Endodermal cell (in vitro differentiated cells): Measurements from ENCODE around the gene RELT. TPM values are rescaled to one million over a fixed set of nuclear protein-coding genes. Genes with fewer than 3 reads are reported as not detected.

Source experiments
- DNase-seq: peaks from one replicate; pipeline ENCODE4 v3.0.0-alpha.2; 2017
- H3K27ac ChIP-seq: 2 replicates; pipeline ENCODE4 v1.5.1; 2013; ENCODE audit warnings: mild to moderate bottlenecking, low read depth, low read length, moderate library complexity
- H3K27me3 ChIP-seq: 2 replicates; pipeline ENCODE4 v1.6.1; 2013; ENCODE audit warnings: mild to moderate bottlenecking, low read length, moderate library complexity; ENCODE audit not compliant: insufficient read depth, control insufficient read depth, poor library complexity, severe bottlenecking
- H3K36me3 ChIP-seq: 2 replicates; pipeline ENCODE4 v1.7.0; 2013; ENCODE audit warnings: mild to moderate bottlenecking, low read length, moderate library complexity; ENCODE audit not compliant: control insufficient read depth, insufficient read depth
- H3K4me1 ChIP-seq: one replicate; pipeline ENCODE4 v1.7.0; 2013; ENCODE audit warnings: low read length; ENCODE audit not compliant: control insufficient read depth, insufficient read depth
- H3K4me3 ChIP-seq: 2 replicates; pipeline ENCODE4 v1.5.1; 2013; ENCODE audit warnings: mild to moderate bottlenecking, low read length, moderate library complexity
- H3K9ac ChIP-seq: 2 replicates; pipeline ENCODE4 v1.6.1; 2013; ENCODE audit warnings: mild to moderate bottlenecking, low read length, moderate library complexity; ENCODE audit not compliant: poor library complexity, severe bottlenecking; ENCODE audit errors: extremely low read depth
- H3K9me3 ChIP-seq: 2 replicates; pipeline ENCODE4 v1.6.1; 2013; ENCODE audit warnings: mild to moderate bottlenecking, low read length, moderate library complexity; ENCODE audit not compliant: control insufficient read depth
- H3K27ac Mint-ChIP-seq: 2 replicates; pipeline ENCODE4 v1.8.0; 2020; ENCODE audit warnings: mixed read lengths
- H3K27me3 Mint-ChIP-seq: 2 replicates; pipeline ENCODE4 v1.8.0; 2021; ENCODE audit warnings: mild to moderate bottlenecking, mixed read lengths; ENCODE audit not compliant: insufficient read depth
- H3K36me3 Mint-ChIP-seq: 2 replicates; pipeline ENCODE4 v1.8.0; 2020; ENCODE audit warnings: low read depth, mixed read lengths
- H3K4me1 Mint-ChIP-seq: 2 replicates; pipeline ENCODE4 v1.8.0; 2020; ENCODE audit warnings: mixed read lengths
- H3K4me3 Mint-ChIP-seq: 2 replicates; pipeline ENCODE4 v1.8.0; 2020; ENCODE audit warnings: mild to moderate bottlenecking, moderate library complexity, mixed read lengths
- H3K9me3 Mint-ChIP-seq: 2 replicates; pipeline ENCODE4 v1.8.0; 2020; ENCODE audit warnings: mild to moderate bottlenecking, mixed read lengths
- CTCF ChIP-seq: fragments of 200-600 bp; sonication (generic); conservative IDR thresholded peaks from 2 replicates; pipeline ENCODE4 v1.5.0; 2021; ENCODE audit warnings: antibody characterized with exemption, mild to moderate bottlenecking
- WGBS, 2 experiments: methylation state at CpG; one replicate each; pipeline versions ENCODE4 v1.1.5 to v1.1.7; 2013; ENCODE audit warnings: missing lambda C conversion rate in 2 of 2, mixed read lengths in 1 of 2; ENCODE audit not compliant: insufficient coverage in 1 of 2, insufficient read length in 1 of 2; 5-methylcytosine and 5-hydroxymethylcytosine counted together
- total RNA-seq, 2 donors: library from RNA; stranded (reverse); fragmentation: NEBNext Ultra II Directional in 1 of 2; extraction: Animal tissue kit (Norgen Biotek cat#: 25700) in 1 of 2; gene quantifications; 2 replicates in 1 of 2; 3 replicates in 1 of 2; pipeline ENCODE4 v1.2.1, GENCODE V29; 2021

The RELT gene
- total RNA-seq, 2 donors from 2014 or later = 6.9 to 8.9 TPM

GRCh38 chr11:73405146-73405510, 28.9 kb downstream of the RELT start:
- TF ChIP-seq CTCF = no peak
- Histone ChIP-seq H3K4me3 (no peak overlapping the region), H3K9me3 (no peaks in the 10 kb centered on the region), H3K36me3 (peaks cover 16% of the 10 kb centered on the region), H3K27me3 (no peaks in the 10 kb centered on the region), H3K4me1 (peaks cover 10% of the 10 kb centered on the region), H3K27ac (no peak overlapping the region), H3K9ac (no peak overlapping the region)
- 91 to 96% methylated on average over 7 to 8 of the region's 8 CpGs for WGBS, 2 experiments
- H3K4me1 Mint-ChIP-seq = peaks cover 1% of the 10 kb centered on the region
- no peaks in the 10 kb centered on the region for H3K9me3 Mint-ChIP-seq
- H3K4me3 Mint-ChIP-seq = no peak overlapping the region
- no peak overlapping the region for H3K27ac Mint-ChIP-seq
- H3K27me3 Mint-ChIP-seq = no peaks in the 10 kb centered on the region
- no peak for DNase-seq
- H3K36me3 Mint-ChIP-seq = peaks cover 21% of the 10 kb centered on the region

GRCh38 chr11:73406131-73406530, 29.9 kb downstream of the RELT start:
- peak overlapping the region; percentile 3 for H3K27ac Mint-ChIP-seq
- WGBS, 2 experiments = 78% methylated on average over 1 of the region's 1 CpG; no CpG with 5 or more reads in 1 of the 2 experiments

GRCh38 chr11:73406619-73407018, 30.4 kb downstream of the RELT start:
- H3K4me3 ChIP-seq = no peak overlapping the region
- Mint-ChIP-seq H3K9me3 (no peaks in the 10 kb centered on the region), H3K36me3 (peaks cover 26% of the 10 kb centered on the region), H3K4me1 (peaks cover 1% of the 10 kb centered on the region), H3K4me3 (no peak overlapping the region), H3K27ac (peak overlapping the region; percentile 3), H3K27me3 (no peaks in the 10 kb centered on the region)
- no peak overlapping the region for H3K9ac ChIP-seq
- no peak for TF ChIP-seq CTCF
- no peak for DNase-seq
- H3K9me3 ChIP-seq = no peaks in the 10 kb centered on the region
- H3K27ac ChIP-seq = no peak overlapping the region
- peaks cover 22% of the 10 kb centered on the region for H3K36me3 ChIP-seq
- WGBS, 2 experiments = 88 to 96% methylated on average over 1 to 5 of the region's 5 CpGs
- H3K27me3 ChIP-seq = no peaks in the 10 kb centered on the region
- H3K4me1 ChIP-seq = peaks cover 10% of the 10 kb centered on the region

More at GRCh38 chr11:73406131-73406530, 29.9 kb downstream of the RELT start:
- no peaks in the 10 kb centered on the region for H3K27me3 Mint-ChIP-seq
- Histone ChIP-seq H3K4me3 (no peak overlapping the region), H3K27me3 (no peaks in the 10 kb centered on the region), H3K4me1 (peaks cover 10% of the 10 kb centered on the region), H3K27ac (no peak overlapping the region), H3K9ac (no peak overlapping the region), H3K9me3 (no peaks in the 10 kb centered on the region), H3K36me3 (peaks cover 22% of the 10 kb centered on the region)
- no peak for TF ChIP-seq CTCF
- no peak overlapping the region for H3K4me3 Mint-ChIP-seq
- no peaks in the 10 kb centered on the region for H3K9me3 Mint-ChIP-seq
- no peak for DNase-seq
- H3K36me3 Mint-ChIP-seq = peaks cover 26% of the 10 kb centered on the region
- H3K4me1 Mint-ChIP-seq = peaks cover 1% of the 10 kb centered on the region
